Measurements from ENCODE around the gene CAMSAP2.

CAMSAP2 gene

GRCh38 chr1:200867018-200867811, 128.5 kb downstream of the CAMSAP2 start:
- H3K4me3 ChIP-seq (ENCODE audit: low read depth, low read length) = no peak overlapping the region
- DNase-seq (ENCODE audit: low read depth) = peak; percentile 11
- TF ChIP-seq CTCF (IDR thresholded peaks at IDR 0.05; ENCODE audit: control insufficient read depth, extremely low read depth, insufficient read depth) = no peak

- no peak for TF ChIP-seq CTCF (IDR thresholded peaks at IDR 0.05; ENCODE audit: control insufficient read depth, extremely low read depth, insufficient read depth)
- DNase-seq (ENCODE audit: low read depth) = no peak
- H3K4me3 ChIP-seq (ENCODE audit: low read depth, low read length) = no peak overlapping the region
Measured at GRCh38 chr1:200869376-200869752, 130.7 kb downstream of the CAMSAP2 start.

- no peak for TF ChIP-seq CTCF (IDR thresholded peaks at IDR 0.05; ENCODE audit: control insufficient read depth, extremely low read depth, insufficient read depth)
- H3K4me3 ChIP-seq (ENCODE audit: low read depth, low read length) = no peak overlapping the region
- DNase-seq (ENCODE audit: low read depth) = no peak
Measured at GRCh38 chr1:200869753-200870391, 131.2 kb downstream of the CAMSAP2 start.

- DNase-seq (ENCODE audit: low read depth) = no peak
- no peak for TF ChIP-seq CTCF (IDR thresholded peaks at IDR 0.05; ENCODE audit: control insufficient read depth, extremely low read depth, insufficient read depth)
- no peak within 1 kb of the TSS for H3K4me3 ChIP-seq (ENCODE audit: low read depth, low read length)
Measured at GRCh38 chr1:200872446-200873115, 133.9 kb downstream of the CAMSAP2 start, which contains the start of gene GPR25. Gene GPR25 (plus strand): TSS chr1:200872981. CDS start chr1:200873038, 57 bp downstream.

- no peak overlapping the region for H3K4me3 ChIP-seq (ENCODE audit: low read depth, low read length)
- no peak for TF ChIP-seq CTCF (IDR thresholded peaks at IDR 0.05; ENCODE audit: control insufficient read depth, extremely low read depth, insufficient read depth)
- no peak for DNase-seq (ENCODE audit: low read depth)
Measured at GRCh38 chr1:200873116-200873670, 134.5 kb downstream of the CAMSAP2 start.

- H3K4me3 ChIP-seq (ENCODE audit: low read depth, low read length) = no peak overlapping the region
- TF ChIP-seq CTCF (IDR thresholded peaks at IDR 0.05; ENCODE audit: control insufficient read depth, extremely low read depth, insufficient read depth) = no peak
- no peak for DNase-seq (ENCODE audit: low read depth)
Measured at GRCh38 chr1:200873671-200874397, 135.1 kb downstream of the CAMSAP2 start.

Data from LNCaP clone FGC (cell line).